Measurements from ENCODE around the gene GARNL3.

- no peak for TF ChIP-seq CTCF (IDR thresholded peaks at IDR 0.05; ENCODE audit: poor library complexity)
- no peak for TF ChIP-seq EZH2phosphoT487 (IDR thresholded peaks at IDR 0.05; ENCODE audit: low read depth, severe bottlenecking, unreplicated experiment)
- no peak for TF ChIP-seq EZH2 (IDR thresholded peaks at IDR 0.05; ENCODE audit: borderline replicate concordance)
Observed at GRCh38 chr9:127382541-127382940, 118.0 kb downstream of the GARNL3 start.

Data from hepatocyte (in vitro differentiated cells).